ENCODE data around the gene CACNA2D2. TPM values are rescaled to one million over a fixed set of nuclear protein-coding genes. Genes with fewer than 3 reads are reported as not detected.

CACNA2D2 gene
- total RNA-seq, 1 donor from 2014 or later = 0.21 TPM

GRCh38 chr3:50430950-50431435, 72.4 kb downstream of the CACNA2D2 start:
- Histone ChIP-seq H3K36me3 (ENCODE audit: control insufficient read depth, insufficient read depth, low read length) (no peaks in the 10 kb centered on the region), H3K4me3 (ENCODE audit: low read depth, low read length) (no peak overlapping the region), H3K27me3 (ENCODE audit: control insufficient read depth, insufficient read depth, low read length) (peaks cover 5% of the 10 kb centered on the region)
- no peak for DNase-seq (ENCODE audit: low read depth)
- TF ChIP-seq, protein P1, sequence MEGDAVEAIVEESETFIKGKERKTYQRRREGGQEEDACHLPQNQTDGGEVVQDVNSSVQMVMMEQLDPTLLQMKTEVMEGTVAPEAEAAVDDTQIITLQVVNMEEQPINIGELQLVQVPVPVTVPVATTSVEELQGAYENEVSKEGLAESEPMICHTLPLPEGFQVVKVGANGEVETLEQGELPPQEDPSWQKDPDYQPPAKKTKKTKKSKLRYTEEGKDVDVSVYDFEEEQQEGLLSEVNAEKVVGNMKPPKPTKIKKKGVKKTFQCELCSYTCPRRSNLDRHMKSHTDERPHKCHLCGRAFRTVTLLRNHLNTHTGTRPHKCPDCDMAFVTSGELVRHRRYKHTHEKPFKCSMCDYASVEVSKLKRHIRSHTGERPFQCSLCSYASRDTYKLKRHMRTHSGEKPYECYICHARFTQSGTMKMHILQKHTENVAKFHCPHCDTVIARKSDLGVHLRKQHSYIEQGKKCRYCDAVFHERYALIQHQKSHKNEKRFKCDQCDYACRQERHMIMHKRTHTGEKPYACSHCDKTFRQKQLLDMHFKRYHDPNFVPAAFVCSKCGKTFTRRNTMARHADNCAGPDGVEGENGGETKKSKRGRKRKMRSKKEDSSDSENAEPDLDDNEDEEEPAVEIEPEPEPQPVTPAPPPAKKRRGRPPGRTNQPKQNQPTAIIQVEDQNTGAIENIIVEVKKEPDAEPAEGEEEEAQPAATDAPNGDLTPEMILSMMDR (IDR thresholded peaks at IDR 0.05; ENCODE audit: insufficient read depth, low read length, poor library complexity, severe bottlenecking) = no peak

GRCh38 chr3:50430191-50430590, 73.2 kb downstream of the CACNA2D2 start:
- H3K27me3 ChIP-seq (ENCODE audit: control insufficient read depth, insufficient read depth, low read length) = peaks cover 2% of the 10 kb centered on the region
- DNase-seq (ENCODE audit: low read depth) = no peak
- no peaks in the 10 kb centered on the region for H3K36me3 ChIP-seq (ENCODE audit: control insufficient read depth, insufficient read depth, low read length)

DNA sequence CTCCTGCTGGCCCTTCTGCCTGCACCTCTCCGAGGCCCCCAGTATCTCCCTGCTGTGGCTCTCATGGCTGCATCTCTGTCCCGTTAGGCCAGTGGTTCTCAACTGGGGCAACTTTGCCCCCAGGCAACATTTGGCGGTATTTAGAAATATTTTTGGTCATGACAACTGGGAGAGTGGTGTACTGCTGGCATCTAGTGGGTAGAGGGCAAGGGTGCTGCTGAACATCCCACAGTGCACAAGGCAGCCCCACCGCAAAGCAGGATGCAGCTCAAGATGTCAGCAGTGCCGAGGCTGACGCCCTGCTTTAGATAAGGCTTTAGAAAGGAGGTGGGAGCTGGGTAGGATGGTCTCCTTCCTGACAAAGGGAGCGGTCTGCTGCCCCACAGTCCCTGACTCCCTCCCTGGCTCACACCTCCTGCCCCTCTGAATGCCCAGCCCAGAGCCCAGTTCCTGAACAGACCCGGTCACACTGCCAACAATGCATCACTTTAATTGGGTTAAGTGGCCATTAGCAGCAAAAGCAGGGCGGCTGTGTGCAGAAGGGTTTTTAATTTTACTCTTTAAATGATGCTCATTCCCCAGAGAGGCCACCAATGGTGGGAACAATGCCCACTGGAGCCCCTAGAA, 75.3 kb downstream of the CACNA2D2 start:
- TF ChIP-seq, protein P1 (IDR thresholded peaks at IDR 0.05; ENCODE audit: insufficient read depth, low read length, poor library complexity, severe bottlenecking) = peak; percentile 8
- no peaks in the 10 kb centered on the region for H3K36me3 ChIP-seq (ENCODE audit: control insufficient read depth, insufficient read depth, low read length)
- peaks cover 3% of the 10 kb centered on the region for H3K27me3 ChIP-seq (ENCODE audit: control insufficient read depth, insufficient read depth, low read length)
- DNase-seq (ENCODE audit: low read depth) = no peak
- no peak overlapping the region for H3K4me3 ChIP-seq (ENCODE audit: low read depth, low read length)

More at GRCh38 chr3:50430191-50430590, 73.2 kb downstream of the CACNA2D2 start:
- H3K4me3 ChIP-seq (ENCODE audit: low read depth, low read length) = no peak overlapping the region
- TF ChIP-seq, protein P1 (IDR thresholded peaks at IDR 0.05; ENCODE audit: insufficient read depth, low read length, poor library complexity, severe bottlenecking) = no peak

- peaks cover 5% of the 10 kb centered on the region for H3K27me3 ChIP-seq (ENCODE audit: control insufficient read depth, insufficient read depth, low read length)
- TF ChIP-seq, protein P1 (IDR thresholded peaks at IDR 0.05; ENCODE audit: insufficient read depth, low read length, poor library complexity, severe bottlenecking) = no peak
- DNase-seq (ENCODE audit: low read depth) = no peak
- no peaks in the 10 kb centered on the region for H3K36me3 ChIP-seq (ENCODE audit: control insufficient read depth, insufficient read depth, low read length)
- H3K4me3 ChIP-seq (ENCODE audit: low read depth, low read length) = no peak overlapping the region
Measured at GRCh38 chr3:50427217-50427616, 76.2 kb downstream of the CACNA2D2 start.

DNA sequence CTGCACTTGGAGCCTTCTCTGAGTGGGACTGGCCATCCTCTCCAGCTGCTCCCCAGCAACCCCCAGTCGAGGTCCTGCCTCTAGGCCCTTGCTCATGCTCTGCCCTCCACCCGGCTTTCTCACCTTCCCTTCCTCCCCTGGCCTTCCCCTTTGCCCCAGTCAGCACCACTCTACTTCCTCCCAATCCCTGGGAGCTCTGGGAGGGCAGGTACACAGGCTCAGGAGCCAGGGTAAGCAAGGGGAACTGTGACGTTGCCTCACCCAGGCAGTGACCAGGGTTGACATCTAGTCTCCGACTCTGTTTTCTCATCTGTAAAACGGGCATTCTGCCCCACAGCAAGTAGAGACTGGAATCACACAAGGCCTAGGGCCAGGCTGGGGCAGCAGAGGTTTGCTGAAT, 77.5 kb downstream of the CACNA2D2 start:
- peaks cover 5% of the 10 kb centered on the region for H3K27me3 ChIP-seq (ENCODE audit: control insufficient read depth, insufficient read depth, low read length)
- H3K4me3 ChIP-seq (ENCODE audit: low read depth, low read length) = no peak overlapping the region
- no peaks in the 10 kb centered on the region for H3K36me3 ChIP-seq (ENCODE audit: control insufficient read depth, insufficient read depth, low read length)
- TF ChIP-seq, protein P1 (IDR thresholded peaks at IDR 0.05; ENCODE audit: insufficient read depth, low read length, poor library complexity, severe bottlenecking) = no peak
- no peak for DNase-seq (ENCODE audit: low read depth)

- no peak overlapping the region for H3K4me3 ChIP-seq (ENCODE audit: low read depth, low read length)
- H3K36me3 ChIP-seq (ENCODE audit: control insufficient read depth, insufficient read depth, low read length) = no peaks in the 10 kb centered on the region
- no peak for DNase-seq (ENCODE audit: low read depth)
- TF ChIP-seq, protein P1 (IDR thresholded peaks at IDR 0.05; ENCODE audit: insufficient read depth, low read length, poor library complexity, severe bottlenecking) = no peak
- peaks cover 5% of the 10 kb centered on the region for H3K27me3 ChIP-seq (ENCODE audit: control insufficient read depth, insufficient read depth, low read length)
Measured at GRCh38 chr3:50423543-50423942, 79.9 kb downstream of the CACNA2D2 start.

Data from kidney epithelial cell (primary cell).